ENCODE measurements around the gene SHISA5. TPM values are rescaled to one million over a fixed set of nuclear protein-coding genes. Genes with fewer than 3 reads are reported as not detected.

Gene SHISA5
- total and polyA plus RNA-seq, 10 of the 15 experiments (the other 5 are each of a cell fraction or from before 2014, with no cell fraction given): 17.1 to 148 (median 67.3) TPM

GRCh38 chr3:48477959-48478520 lies 25.9 kb downstream of the SHISA5 start:
- RAD21 ChIA-PET (ENCODE audit: unreplicated experiment): no interaction called here
- peak overlapping the region; percentile 9; the same call in 1 of the 2 replicates for H3K4me2 ChIP-seq (ENCODE audit: control insufficient read depth, insufficient read depth)
- H4K20me1 ChIP-seq (ENCODE audit: control insufficient read depth, insufficient read depth): no peaks in the 10 kb centered on the region
- SMC1A ChIA-PET (ENCODE audit: uncharacterized antibody, unreplicated experiment): no interaction called here
- H3K4me1 ChIP-seq (ENCODE audit: control insufficient read depth, insufficient read depth, low read length): peaks cover 21% of the 10 kb centered on the region
- no peak overlapping the region for H3K27ac ChIP-seq (ENCODE audit: control insufficient read depth, insufficient read depth)
- DNase-seq (ENCODE audit: low read depth, low spot score) (no peak), ATAC-seq (no peak), FAIRE-seq (no peak)
- CTCF ChIA-PET: no interaction called here
- no peaks in the 10 kb centered on the region for H3K9me3 ChIP-seq (replicated peaks; ENCODE audit: control insufficient read depth, insufficient read depth, low read length)
- BruUV-seq (replicated peaks): no TSS peak
- no peak overlapping the region for H3K4me3 ChIP-seq
- no peaks in the 10 kb centered on the region for H3K36me3 ChIP-seq (ENCODE audit: control insufficient read depth in 2 of 2, insufficient read depth in 2 of 2, low read length in 1 of 2)
- POLR2A ChIA-PET: no interaction called here
- H2AFZ ChIP-seq (ENCODE audit: control insufficient read depth, low read depth, low read length): no peak overlapping the region
- WGBS (ENCODE audit: insufficient coverage, insufficient replicate concordance, low lambda C conversion rate, missing lambda C conversion rate): 88% methylated on average over 9 of the region's 9 CpGs
- H3K9ac ChIP-seq (ENCODE audit: control insufficient read depth, insufficient read depth, low read length): no peak overlapping the region; the same call in 1 of the 2 replicates
- H3K79me2 ChIP-seq (ENCODE audit: control insufficient read depth, insufficient read depth, low read length): no peaks in the 10 kb centered on the region
- no peaks in the 10 kb centered on the region for H3K27me3 ChIP-seq (replicated peaks in 1 of 2; ENCODE audit: control insufficient read depth in 2 of 2, insufficient read depth in 2 of 2, low read length in 1 of 2)
- in situ Hi-C loops (cut with MboI) (no loop called here), intact Hi-C loops (cut with micrococcal nuclease; ENCODE audit: unreplicated experiment) (no loop called here)
- no peak for TF ChIP-seq SMARCA5 (IDR thresholded peaks at IDR 0.05)
- no peak for TF ChIP-seq KAT2A (conservative IDR thresholded peaks at IDR 0.05; ENCODE audit: control insufficient read depth, low read depth, low read length)
- TF ChIP-seq KDM1A (IDR thresholded peaks at IDR 0.05; ENCODE audit: borderline replicate concordance): no peak
- no peak for TF ChIP-seq BCL3 (IDR thresholded peaks at IDR 0.05; ENCODE audit: borderline replicate concordance, insufficient read depth, low read depth, low read length, poor library complexity, severe bottlenecking)
- TF ChIP-seq TCF7 (IDR thresholded peaks at IDR 0.05; ENCODE audit: borderline replicate concordance): no peak
- TF ChIP-seq MAX (IDR thresholded peaks at IDR 0.05; ENCODE audit: low read depth, low read length): no peak
- TF ChIP-seq ATF7 (IDR thresholded peaks at IDR 0.05; ENCODE audit: low read depth): no peak
- no peak for TF ChIP-seq RUNX3 (IDR thresholded peaks at IDR 0.05; ENCODE audit: low read length)
- no peak for TF ChIP-seq PAX8 (IDR thresholded peaks at IDR 0.05)
- no peak for TF ChIP-seq ZBTB40 (IDR thresholded peaks at IDR 0.05; ENCODE audit: borderline replicate concordance)
- TF ChIP-seq KLF5 (IDR thresholded peaks at IDR 0.05; ENCODE audit: partially characterized antibody): no peak
- TF ChIP-seq HDAC2 (IDR thresholded peaks at IDR 0.05): no peak
